ENCODE data around the gene AP3B1.

The AP3B1 gene

DNA sequence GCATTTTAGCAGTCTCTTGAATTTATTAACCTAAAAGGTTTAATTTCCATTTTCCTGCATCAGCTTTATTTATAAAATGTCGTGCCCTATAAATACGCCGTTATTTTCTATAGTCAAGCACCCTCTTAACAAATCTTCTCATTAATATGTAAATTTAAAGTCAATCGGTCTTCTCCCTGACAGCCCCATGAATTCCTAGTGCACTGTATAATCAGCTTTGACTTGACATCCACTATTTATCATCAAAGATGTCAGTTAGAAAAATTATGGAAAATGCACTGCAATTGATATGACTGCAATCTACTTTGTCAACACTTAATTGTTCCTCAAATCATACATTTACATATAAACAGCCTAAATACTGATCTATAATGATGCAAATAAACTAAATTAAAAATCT, 83.4 kb downstream of the AP3B1 start:
- no peak overlapping the region for H3K4me3 ChIP-seq (replicated peaks; ENCODE audit: insufficient read depth, low read length)
- no peak for DNase-seq (ENCODE audit: low read depth in 1 of 2, low spot score in 1 of 2)
- H3K27me3 ChIP-seq (ENCODE audit: insufficient read depth, poor library complexity, severe bottlenecking), result no peaks in the 10 kb centered on the region
- H3K27ac ChIP-seq (replicated peaks), result no peak overlapping the region
- TF ChIP-seq, protein P1, sequence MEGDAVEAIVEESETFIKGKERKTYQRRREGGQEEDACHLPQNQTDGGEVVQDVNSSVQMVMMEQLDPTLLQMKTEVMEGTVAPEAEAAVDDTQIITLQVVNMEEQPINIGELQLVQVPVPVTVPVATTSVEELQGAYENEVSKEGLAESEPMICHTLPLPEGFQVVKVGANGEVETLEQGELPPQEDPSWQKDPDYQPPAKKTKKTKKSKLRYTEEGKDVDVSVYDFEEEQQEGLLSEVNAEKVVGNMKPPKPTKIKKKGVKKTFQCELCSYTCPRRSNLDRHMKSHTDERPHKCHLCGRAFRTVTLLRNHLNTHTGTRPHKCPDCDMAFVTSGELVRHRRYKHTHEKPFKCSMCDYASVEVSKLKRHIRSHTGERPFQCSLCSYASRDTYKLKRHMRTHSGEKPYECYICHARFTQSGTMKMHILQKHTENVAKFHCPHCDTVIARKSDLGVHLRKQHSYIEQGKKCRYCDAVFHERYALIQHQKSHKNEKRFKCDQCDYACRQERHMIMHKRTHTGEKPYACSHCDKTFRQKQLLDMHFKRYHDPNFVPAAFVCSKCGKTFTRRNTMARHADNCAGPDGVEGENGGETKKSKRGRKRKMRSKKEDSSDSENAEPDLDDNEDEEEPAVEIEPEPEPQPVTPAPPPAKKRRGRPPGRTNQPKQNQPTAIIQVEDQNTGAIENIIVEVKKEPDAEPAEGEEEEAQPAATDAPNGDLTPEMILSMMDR (IDR thresholded peaks at IDR 0.05; ENCODE audit: insufficient read depth, low read length), result no peak
- TF ChIP-seq, protein P2, sequence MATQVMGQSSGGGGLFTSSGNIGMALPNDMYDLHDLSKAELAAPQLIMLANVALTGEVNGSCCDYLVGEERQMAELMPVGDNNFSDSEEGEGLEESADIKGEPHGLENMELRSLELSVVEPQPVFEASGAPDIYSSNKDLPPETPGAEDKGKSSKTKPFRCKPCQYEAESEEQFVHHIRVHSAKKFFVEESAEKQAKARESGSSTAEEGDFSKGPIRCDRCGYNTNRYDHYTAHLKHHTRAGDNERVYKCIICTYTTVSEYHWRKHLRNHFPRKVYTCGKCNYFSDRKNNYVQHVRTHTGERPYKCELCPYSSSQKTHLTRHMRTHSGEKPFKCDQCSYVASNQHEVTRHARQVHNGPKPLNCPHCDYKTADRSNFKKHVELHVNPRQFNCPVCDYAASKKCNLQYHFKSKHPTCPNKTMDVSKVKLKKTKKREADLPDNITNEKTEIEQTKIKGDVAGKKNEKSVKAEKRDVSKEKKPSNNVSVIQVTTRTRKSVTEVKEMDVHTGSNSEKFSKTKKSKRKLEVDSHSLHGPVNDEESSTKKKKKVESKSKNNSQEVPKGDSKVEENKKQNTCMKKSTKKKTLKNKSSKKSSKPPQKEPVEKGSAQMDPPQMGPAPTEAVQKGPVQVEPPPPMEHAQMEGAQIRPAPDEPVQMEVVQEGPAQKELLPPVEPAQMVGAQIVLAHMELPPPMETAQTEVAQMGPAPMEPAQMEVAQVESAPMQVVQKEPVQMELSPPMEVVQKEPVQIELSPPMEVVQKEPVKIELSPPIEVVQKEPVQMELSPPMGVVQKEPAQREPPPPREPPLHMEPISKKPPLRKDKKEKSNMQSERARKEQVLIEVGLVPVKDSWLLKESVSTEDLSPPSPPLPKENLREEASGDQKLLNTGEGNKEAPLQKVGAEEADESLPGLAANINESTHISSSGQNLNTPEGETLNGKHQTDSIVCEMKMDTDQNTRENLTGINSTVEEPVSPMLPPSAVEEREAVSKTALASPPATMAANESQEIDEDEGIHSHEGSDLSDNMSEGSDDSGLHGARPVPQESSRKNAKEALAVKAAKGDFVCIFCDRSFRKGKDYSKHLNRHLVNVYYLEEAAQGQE (IDR thresholded peaks at IDR 0.05; ENCODE audit: insufficient replicate concordance, low read depth), result no peak
- TF ChIP-seq GABPA (IDR thresholded peaks at IDR 0.05; ENCODE audit: low read depth) (no peak), SPI1 (IDR thresholded peaks at IDR 0.05; ENCODE audit: borderline replicate concordance, low read depth) (no peak), POLR2AphosphoS5 (IDR thresholded peaks at IDR 0.05; ENCODE audit: low read depth) (no peak)

DNA sequence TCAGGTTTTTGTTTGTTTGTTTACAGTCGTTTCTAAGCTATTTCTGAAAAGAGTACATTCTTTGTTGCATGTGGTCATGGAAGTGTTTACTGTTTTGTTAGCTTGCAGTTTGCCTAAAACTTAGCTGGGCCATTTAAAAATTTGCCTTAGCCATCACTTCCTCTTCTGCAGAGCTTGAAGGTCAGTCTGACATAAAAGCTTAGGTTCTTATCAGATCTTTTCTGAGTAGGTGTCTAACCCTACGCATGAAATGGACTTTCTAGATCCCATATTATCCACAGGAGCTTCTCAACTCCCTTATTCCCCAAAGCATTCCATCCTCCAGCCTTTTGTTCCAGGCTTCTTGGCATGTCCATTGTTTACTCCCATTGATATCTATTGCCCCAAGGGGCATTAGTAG, 90.3 kb downstream of the AP3B1 start:
- Histone ChIP-seq H3K27ac (replicated peaks) (no peak overlapping the region), H3K27me3 (ENCODE audit: insufficient read depth, poor library complexity, severe bottlenecking) (no peaks in the 10 kb centered on the region), H3K4me3 (replicated peaks; ENCODE audit: insufficient read depth, low read length) (no peak overlapping the region)
- no peak for TF ChIP-seq POLR2AphosphoS5 (IDR thresholded peaks at IDR 0.05; ENCODE audit: low read depth)
- TF ChIP-seq GABPA (IDR thresholded peaks at IDR 0.05; ENCODE audit: low read depth), result no peak
- TF ChIP-seq SPI1 (IDR thresholded peaks at IDR 0.05; ENCODE audit: borderline replicate concordance, low read depth), result no peak
- TF ChIP-seq, protein P1 (IDR thresholded peaks at IDR 0.05; ENCODE audit: insufficient read depth, low read length), result no peak
- TF ChIP-seq, protein P2 (IDR thresholded peaks at IDR 0.05; ENCODE audit: insufficient replicate concordance, low read depth), result no peak
- DNase-seq (ENCODE audit: low read depth in 1 of 2, low spot score in 1 of 2), result no peak

DNA sequence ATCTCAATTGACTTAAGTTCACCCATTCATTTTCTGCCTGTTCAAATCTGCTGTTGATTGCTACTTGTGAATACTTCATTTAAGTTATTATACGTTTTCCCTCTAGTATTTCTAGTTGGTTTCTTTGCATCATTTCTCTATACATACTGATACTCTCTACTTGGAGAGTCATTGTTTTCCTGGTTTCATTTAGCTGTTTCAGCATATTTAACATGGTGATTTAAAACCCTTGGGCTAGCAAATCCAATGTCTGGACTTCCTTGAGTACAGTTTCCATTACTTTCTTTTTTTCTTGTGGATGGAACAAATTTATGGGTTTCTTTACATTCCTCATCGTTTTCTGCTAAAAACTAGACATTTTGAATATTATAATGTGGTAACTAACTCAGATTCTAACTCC, 90.7 kb downstream of the AP3B1 start:
- H3K27ac ChIP-seq (replicated peaks), result no peak overlapping the region
- TF ChIP-seq, protein P1 (IDR thresholded peaks at IDR 0.05; ENCODE audit: insufficient read depth, low read length), result no peak
- TF ChIP-seq, protein P2 (IDR thresholded peaks at IDR 0.05; ENCODE audit: insufficient replicate concordance, low read depth), result no peak
- no peak for TF ChIP-seq GABPA (IDR thresholded peaks at IDR 0.05; ENCODE audit: low read depth)
- no peak for TF ChIP-seq POLR2AphosphoS5 (IDR thresholded peaks at IDR 0.05; ENCODE audit: low read depth)
- TF ChIP-seq SPI1 (IDR thresholded peaks at IDR 0.05; ENCODE audit: borderline replicate concordance, low read depth), result no peak
- H3K27me3 ChIP-seq (ENCODE audit: insufficient read depth, poor library complexity, severe bottlenecking), result no peaks in the 10 kb centered on the region
- no peak overlapping the region for H3K4me3 ChIP-seq (replicated peaks; ENCODE audit: insufficient read depth, low read length)
- DNase-seq (ENCODE audit: low read depth in 1 of 2, low spot score in 1 of 2), result no peak
